Suprapubic skin (tissue), 3 donors: Measurements from ENCODE around the gene YBEY.

Experiments
- CTCF ChIP-seq, 2 donors: fragments of 200-600 bp in 1 of 2; fragments of 450-650 bp in 1 of 2; sonication (generic) in 1 of 2; IDR thresholded peaks; one replicate each; pipeline ENCODE4 v1.5.1; 2016 to 2019; ENCODE audit warnings: antibody characterized with exemption in 2 of 2, mild to moderate bottlenecking in 1 of 2, moderate library complexity in 1 of 2
- POLR2A ChIP-seq, 2 donors: fragments of 450-650 bp; IDR thresholded peaks; one replicate each; pipeline ENCODE4 v1.6.1; 2017; ENCODE audit warnings: antibody characterized with exemption in 2 of 2, mild to moderate bottlenecking in 2 of 2, moderate library complexity in 2 of 2

DNA sequence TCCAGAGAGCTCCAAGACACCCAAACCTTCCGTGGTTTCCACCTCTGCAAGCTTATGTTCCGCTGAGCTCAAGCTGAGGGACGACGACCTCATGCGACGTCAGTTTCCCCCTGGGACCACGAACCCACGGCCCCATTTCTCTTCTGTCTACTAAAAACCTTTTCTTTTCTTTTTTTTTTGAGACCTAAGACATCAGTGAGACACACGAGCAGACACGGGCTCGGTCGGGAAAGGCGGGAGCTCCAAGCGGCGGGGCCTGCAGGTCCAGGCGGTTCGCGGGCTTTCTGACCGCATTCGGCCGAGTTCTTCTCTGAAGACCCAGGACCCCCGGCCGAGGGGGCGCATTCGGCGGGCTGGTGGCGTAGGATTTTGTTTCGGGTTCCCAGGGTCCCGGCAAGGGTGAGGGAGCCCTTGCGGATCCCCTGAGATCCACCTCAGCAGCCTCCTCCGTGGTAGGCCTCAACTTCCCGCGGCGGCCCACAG, 37.1 kb downstream of the YBEY start:
- TF ChIP-seq CTCF (IDR thresholded peaks at IDR 0.05) = no peak
- no peak for TF ChIP-seq POLR2A (IDR thresholded peaks at IDR 0.05)
